ENCODE results near the gene ZBTB46. TPM values are rescaled to one million over a fixed set of nuclear protein-coding genes. Genes with fewer than 3 reads are reported as not detected.

Gene ZBTB46
- total RNA-seq, 1 donor from 2014 or later = 0.53 TPM

DNA sequence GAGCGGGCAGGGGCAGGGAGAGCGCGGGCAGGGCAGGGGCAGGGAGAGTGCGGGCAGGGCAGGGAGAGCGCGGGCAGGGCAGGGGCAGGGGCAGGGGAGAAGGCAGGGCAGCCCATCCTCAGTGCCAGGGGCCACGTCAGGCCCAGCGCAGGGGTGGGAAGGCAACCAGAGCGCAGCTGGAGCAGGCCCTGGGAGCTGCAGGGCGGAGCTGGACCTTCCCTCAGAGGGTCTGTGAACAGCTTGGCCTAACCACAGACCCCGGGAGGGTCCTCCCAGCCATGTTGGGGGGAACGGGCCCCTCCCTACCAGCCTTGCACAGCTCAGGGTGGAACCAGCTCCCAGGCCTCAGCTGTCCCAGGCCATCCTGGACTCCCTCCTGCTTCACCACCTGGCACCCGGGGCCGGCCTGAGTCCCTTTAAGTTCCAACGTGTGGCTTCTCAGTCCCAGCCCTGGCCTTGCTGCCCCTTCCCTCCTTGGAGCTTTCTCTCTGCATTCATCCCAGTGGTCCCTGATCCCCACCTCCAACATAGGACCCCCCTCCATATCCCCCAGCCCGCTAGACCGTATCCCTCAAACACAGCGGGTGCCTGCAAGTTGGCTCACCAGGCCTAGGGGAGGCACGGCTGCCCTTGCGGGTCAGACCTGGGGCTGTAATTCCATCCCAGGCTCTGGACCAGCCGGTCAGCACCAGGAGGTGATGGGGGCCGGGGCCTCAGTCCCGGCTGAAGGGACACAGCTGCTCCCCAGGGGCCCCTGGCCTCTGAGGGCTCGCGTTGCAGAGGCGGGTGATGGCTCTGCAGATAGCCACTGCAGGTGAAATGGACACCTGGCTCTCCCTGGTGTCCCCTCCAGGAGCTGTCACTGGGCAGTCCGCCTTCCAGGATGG, 5.6 kb upstream of the ZBTB46 start:
- no peaks in the 10 kb centered on the region for H3K36me3 ChIP-seq (ENCODE audit: control insufficient read depth, insufficient read depth, low read length)
- no peak overlapping the region for H3K4me3 ChIP-seq (ENCODE audit: low read depth, low read length)
- peaks cover 2% of the 10 kb centered on the region for H3K27me3 ChIP-seq (ENCODE audit: control insufficient read depth, insufficient read depth, low read length)
- FAIRE-seq (no peak), DNase-seq (ENCODE audit: low read depth) (no peak)
- TF ChIP-seq, protein P1, sequence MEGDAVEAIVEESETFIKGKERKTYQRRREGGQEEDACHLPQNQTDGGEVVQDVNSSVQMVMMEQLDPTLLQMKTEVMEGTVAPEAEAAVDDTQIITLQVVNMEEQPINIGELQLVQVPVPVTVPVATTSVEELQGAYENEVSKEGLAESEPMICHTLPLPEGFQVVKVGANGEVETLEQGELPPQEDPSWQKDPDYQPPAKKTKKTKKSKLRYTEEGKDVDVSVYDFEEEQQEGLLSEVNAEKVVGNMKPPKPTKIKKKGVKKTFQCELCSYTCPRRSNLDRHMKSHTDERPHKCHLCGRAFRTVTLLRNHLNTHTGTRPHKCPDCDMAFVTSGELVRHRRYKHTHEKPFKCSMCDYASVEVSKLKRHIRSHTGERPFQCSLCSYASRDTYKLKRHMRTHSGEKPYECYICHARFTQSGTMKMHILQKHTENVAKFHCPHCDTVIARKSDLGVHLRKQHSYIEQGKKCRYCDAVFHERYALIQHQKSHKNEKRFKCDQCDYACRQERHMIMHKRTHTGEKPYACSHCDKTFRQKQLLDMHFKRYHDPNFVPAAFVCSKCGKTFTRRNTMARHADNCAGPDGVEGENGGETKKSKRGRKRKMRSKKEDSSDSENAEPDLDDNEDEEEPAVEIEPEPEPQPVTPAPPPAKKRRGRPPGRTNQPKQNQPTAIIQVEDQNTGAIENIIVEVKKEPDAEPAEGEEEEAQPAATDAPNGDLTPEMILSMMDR (IDR thresholded peaks at IDR 0.05; ENCODE audit: insufficient read depth, low read length, severe bottlenecking) = no peak

DNA sequence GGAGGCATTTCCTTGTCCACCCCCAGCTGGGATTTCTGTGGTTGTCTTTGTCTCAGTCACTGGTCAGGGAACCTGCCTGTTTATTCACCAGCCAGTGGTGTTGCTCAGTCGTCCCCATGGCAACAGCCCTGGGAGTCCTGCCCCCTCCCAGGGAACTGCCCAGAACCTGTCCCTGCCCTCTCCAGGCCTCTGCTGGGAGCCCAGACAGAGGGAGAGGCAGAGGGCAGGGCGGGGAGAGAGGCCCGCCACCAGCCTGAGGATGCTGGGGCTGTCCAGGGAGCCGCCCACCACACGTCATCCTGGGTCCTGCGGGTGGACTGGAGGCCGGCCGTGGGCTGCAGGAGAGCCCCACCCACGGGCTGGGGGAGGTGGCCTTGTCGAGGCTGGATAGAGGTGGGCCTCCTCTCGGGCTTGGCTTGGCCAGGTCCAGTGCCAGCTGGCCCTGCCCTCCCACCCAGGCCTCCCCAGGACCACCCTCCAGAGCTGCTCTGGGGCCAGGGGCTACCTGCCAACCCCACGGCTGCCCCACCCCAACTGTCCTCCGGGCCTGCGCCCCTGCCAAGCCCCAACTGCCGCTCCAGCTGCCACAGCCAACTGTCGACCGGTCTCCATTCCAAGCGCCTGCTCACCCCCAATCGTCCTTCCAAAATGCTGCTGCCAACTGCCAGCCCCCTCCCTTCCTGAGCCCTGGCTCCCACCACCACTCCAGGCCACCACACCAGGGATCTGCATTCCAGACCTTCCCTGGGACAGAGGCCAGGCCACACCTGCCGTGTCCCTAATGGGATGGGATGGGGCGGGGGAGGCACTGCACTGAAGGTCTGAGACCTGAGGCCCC, 4.2 kb upstream of the ZBTB46 start:
- TF ChIP-seq, protein P1 (IDR thresholded peaks at IDR 0.05; ENCODE audit: insufficient read depth, low read length, severe bottlenecking) = no peak
- FAIRE-seq = no peak
- DNase-seq (ENCODE audit: low read depth) = peak; percentile 89
- peaks cover 2% of the 10 kb centered on the region for H3K27me3 ChIP-seq (ENCODE audit: control insufficient read depth, insufficient read depth, low read length)
- no peak overlapping the region for H3K4me3 ChIP-seq (ENCODE audit: low read depth, low read length)
- no peaks in the 10 kb centered on the region for H3K36me3 ChIP-seq (ENCODE audit: control insufficient read depth, insufficient read depth, low read length)

DNA sequence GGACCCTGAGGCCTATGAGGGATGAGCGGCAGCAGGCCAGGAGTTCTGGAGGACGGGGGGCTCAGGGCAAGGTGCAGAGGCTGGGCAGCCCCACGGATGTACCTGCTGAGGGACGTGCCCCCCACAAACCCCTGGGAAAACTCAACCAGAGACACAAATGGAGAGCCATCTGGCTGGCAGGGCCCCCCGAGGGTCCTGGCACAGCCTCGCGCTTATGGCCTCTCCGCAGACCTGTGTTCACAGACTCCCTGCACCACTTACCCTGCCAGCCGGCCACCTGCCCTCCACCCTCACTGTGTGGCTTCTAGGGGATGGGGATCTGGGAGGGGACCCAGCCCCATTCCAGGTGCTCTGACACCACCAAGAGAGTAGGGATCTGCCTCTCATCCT, 3.4 kb upstream of the ZBTB46 start:
- H3K36me3 ChIP-seq (ENCODE audit: control insufficient read depth, insufficient read depth, low read length) = no peaks in the 10 kb centered on the region
- TF ChIP-seq, protein P1 (IDR thresholded peaks at IDR 0.05; ENCODE audit: insufficient read depth, low read length, severe bottlenecking) = no peak
- no peak overlapping the region for H3K4me3 ChIP-seq (ENCODE audit: low read depth, low read length)
- H3K27me3 ChIP-seq (ENCODE audit: control insufficient read depth, insufficient read depth, low read length) = peaks cover 4% of the 10 kb centered on the region
- FAIRE-seq (no peak), DNase-seq (ENCODE audit: low read depth) (no peak)

DNA sequence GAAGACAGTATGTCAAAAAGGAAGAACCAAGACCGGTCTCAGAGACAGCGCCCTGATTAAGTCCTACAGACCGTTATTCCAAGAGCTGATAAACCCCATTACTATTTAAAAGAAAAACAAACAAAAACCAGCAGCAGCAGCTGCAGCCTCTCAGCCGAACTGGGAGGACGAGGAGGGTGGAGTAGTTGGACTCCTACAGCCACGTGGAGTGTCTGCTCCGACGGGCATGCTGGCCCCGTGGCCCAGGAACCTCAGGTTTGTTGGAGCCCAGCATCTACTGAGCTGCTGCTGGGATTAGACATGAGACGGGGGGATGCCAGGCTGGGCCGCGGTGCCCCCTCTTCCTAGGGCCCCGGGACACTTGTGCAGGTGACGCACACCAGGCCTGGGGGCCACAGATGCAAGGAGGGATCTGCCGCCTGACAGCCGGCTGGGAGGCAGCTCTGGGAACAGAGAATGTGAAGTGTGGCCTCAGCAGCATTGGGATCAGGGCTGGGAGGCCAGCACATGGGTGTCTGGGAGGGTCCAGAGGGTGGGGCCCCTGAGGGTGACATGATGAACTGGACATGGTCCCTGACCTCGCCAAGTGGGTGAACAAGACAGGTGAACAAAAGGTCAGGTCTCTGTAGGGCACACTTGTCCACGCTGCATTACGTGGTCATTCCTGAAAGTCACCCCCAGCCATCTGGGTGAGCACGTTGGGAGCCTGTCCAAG, 2.9 kb upstream of the ZBTB46 start:
- TF ChIP-seq, protein P1 (IDR thresholded peaks at IDR 0.05; ENCODE audit: insufficient read depth, low read length, severe bottlenecking) = no peak
- FAIRE-seq = no peak

DNA sequence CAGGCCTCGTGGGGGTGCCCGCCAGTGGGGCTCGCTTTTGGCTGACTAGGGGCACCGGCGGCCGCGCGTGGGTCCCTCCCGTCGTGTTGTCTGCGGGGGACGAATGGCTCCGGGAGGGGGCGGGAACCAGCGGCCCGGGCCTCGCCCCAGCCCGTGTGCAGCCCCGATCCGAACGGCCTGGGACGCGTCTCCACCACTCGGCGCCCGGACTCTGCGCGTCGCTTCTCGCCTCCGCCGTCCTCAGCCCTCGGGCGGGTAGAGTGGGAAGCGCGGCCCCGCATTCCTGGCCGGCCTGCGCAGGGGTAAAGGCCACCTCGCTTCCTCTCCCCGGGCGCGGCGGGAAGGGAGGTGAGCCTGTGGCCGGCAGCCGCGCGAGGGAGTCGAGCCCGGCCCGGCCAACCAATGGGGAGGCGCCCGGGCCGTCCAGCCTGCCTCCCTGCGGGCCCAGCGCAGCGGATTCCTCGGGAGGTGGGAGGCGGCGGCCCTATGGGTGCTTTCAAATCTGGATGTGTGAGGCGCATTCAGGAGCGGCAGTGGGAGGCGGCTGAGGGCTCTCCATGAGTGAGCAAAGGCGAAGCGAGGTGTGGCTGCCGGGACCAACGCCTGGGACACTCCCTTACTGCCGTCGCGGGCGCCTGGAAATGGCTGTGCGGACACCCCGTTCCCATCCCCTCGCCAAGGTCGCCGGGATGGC, 1.1 kb upstream of the ZBTB46 start:
- no peaks in the 10 kb centered on the region for H3K36me3 ChIP-seq (ENCODE audit: control insufficient read depth, insufficient read depth, low read length)
- peak; percentile 22 for DNase-seq (ENCODE audit: low read depth)
- peaks cover 12% of the 10 kb centered on the region for H3K27me3 ChIP-seq (ENCODE audit: control insufficient read depth, insufficient read depth, low read length)
- no peak for FAIRE-seq
- TF ChIP-seq, protein P1 (IDR thresholded peaks at IDR 0.05; ENCODE audit: insufficient read depth, low read length, severe bottlenecking) = no peak
- peak overlapping the region; percentile 23 for H3K4me3 ChIP-seq (ENCODE audit: low read depth, low read length)

More for the DNA sequence above, 2.9 kb upstream of the ZBTB46 start:
- H3K4me3 ChIP-seq (ENCODE audit: low read depth, low read length) = no peak overlapping the region
- peaks cover 9% of the 10 kb centered on the region for H3K27me3 ChIP-seq (ENCODE audit: control insufficient read depth, insufficient read depth, low read length)
- no peaks in the 10 kb centered on the region for H3K36me3 ChIP-seq (ENCODE audit: control insufficient read depth, insufficient read depth, low read length)
- DNase-seq (ENCODE audit: low read depth) = no peak
